Fibroblast of lung (primary cell): Measurements from ENCODE around the gene MSS51.
A peak's percentile ranks its signal among the peaks of the same experiment; 100 is the strongest.

ENCODE experiments used
- CTCF ChIP-seq, 2 donors: IDR thresholded peaks in 1 of 2; conservative IDR thresholded peaks in 1 of 2; 1 replicate in 1 of 2; 2 replicates in 1 of 2; pipeline ENCODE4 v1.5.1; 2011 to 2012; ENCODE audit warnings: low read length in 2 of 2, control low read depth in 1 of 2, inconsistent platforms in 1 of 2, low read depth in 1 of 2, mild to moderate bottlenecking in 1 of 2
- EZH2 ChIP-seq: IDR thresholded peaks from 2 replicates; pipeline ENCODE4 v1.5.1; 2012; ENCODE audit warnings: low read length, control low read depth, mild to moderate bottlenecking; ENCODE audit errors: missing control alignments

- TF ChIP-seq CTCF (conservative IDR thresholded peaks at IDR 0.05 in 1 of 2, IDR thresholded peaks at IDR 0.05 in 1 of 2; ENCODE audit: low read depth in 1 of 2, low read length in 2 of 2), result peak in 1 of 2 donors; percentile 21
- TF ChIP-seq EZH2, result no peak
These were observed 35.3 kb downstream of the MSS51 start for GRCh38 chr10:73398024-73398423.
